Measurements from ENCODE around the gene MS4A1. TPM values are rescaled to one million over a fixed set of nuclear protein-coding genes. Genes with fewer than 3 reads are reported as not detected.

MS4A1 gene
- total RNA-seq, 2 experiments from 2014 or later, result not detected

DNA sequence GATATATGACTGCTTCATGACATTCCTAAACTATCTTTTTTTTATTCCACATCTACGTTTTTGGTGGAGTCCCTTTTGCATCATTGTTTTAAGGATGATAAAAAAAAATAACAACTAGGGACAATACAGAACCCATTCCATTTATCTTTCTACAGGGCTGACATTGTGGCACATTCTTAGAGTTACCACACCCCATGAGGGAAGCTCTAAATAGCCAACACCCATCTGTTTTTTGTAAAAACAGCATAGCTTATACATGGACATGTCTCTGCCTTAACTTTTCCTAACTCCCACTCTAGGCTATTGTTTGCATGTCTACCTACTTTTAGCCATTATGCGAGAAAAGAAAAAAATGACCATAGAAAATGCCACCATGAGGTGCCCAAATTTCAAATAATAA, 13.2 kb downstream of the MS4A1 start:
- H3K36me3 Mint-ChIP-seq, result no peaks in the 10 kb centered on the region
- H3K9me3 Mint-ChIP-seq, result no peaks in the 10 kb centered on the region
- intact Hi-C loops (cut with micrococcal nuclease), result no loop called here
- no peak overlapping the region for H3K27ac Mint-ChIP-seq
- ChIA-PET POLR2A (no interaction called here), CTCF (no interaction called here)
- H3K27me3 Mint-ChIP-seq, result peaks cover 10% of the 10 kb centered on the region
- H3K4me1 Mint-ChIP-seq (ENCODE audit: low read depth), result no peaks in the 10 kb centered on the region
- H3K4me3 Mint-ChIP-seq, result no peak overlapping the region
- no peak for DNase-seq

DNA sequence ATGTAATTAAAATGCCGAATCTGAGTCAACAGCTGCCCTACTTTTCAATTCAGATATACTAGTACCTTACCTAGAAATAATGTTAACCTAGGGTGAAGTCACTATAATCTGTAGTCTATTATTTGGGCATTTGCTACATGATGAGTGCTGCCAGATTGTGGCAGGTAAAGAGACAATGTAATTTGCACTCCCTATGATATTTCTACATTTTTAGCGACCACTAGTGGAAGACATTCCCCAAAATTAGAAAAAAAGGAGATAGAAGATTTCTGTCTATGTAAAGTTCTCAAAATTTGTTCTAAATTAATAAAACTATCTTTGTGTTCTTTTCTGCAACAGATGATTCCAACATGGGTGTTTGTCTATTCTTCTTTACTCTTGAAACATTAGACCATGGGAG, 14.1 kb downstream of the MS4A1 start:
- Mint-ChIP-seq H3K4me1 (ENCODE audit: low read depth) (no peaks in the 10 kb centered on the region), H3K36me3 (no peaks in the 10 kb centered on the region), H3K9me3 (no peaks in the 10 kb centered on the region), H3K4me3 (no peak overlapping the region), H3K27me3 (peaks cover 10% of the 10 kb centered on the region), H3K27ac (no peak overlapping the region)
- no peak for DNase-seq
- intact Hi-C loops (cut with micrococcal nuclease), result no loop called here
- CTCF ChIA-PET, result no interaction called here
- POLR2A ChIA-PET, result no interaction called here

DNA sequence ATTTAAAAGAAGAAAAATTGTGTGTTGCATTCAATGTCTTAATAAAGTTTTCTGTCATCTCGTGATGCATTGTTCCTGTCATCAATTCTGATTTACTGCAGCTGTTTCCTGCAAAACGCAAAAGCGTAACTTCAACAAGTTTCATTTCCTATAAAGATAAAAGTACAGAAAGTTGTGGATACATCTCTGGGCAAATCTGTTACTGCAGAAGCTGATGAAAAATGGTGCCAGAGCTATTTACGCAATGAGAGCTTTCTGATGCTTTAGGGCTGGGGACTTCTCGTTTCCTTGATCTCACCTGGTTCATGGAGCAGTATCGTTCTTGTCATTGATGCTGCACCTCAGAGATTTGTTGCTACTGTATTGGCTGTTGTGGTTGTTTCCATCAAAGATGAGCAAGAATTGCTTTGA, 21.4 kb downstream of the MS4A1 start:
- H3K36me3 Mint-ChIP-seq, result peaks cover 2% of the 10 kb centered on the region
- intact Hi-C loops (cut with micrococcal nuclease), result no loop called here
- DNase-seq, result no peak

DNA sequence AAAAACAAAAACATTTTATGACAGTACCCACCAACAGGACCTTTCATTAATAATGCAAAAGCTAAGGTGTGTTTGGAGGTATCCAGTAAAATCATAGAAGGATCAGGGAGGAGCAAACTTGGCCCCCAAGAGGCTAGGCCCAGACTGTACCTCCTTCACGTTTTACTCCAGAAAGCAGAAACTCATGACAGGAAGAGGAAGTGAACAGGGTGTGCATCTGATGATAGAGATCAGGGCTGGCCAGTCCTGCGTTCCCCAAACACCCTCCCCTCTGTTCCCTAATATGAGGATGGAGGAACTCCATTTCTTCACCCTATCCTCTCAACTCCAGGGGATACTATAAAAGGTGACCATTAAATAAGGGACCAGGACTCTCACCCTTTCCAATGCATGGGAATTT, 26.7 kb downstream of the MS4A1 start:
- ChIA-PET CTCF (interaction anchor here (2.7 kb wide), 1 partner anchor 118 kb away, joined by 17 read pairs; no protein-coding TSS in a partner anchor), POLR2A (no interaction called here)
- Mint-ChIP-seq H3K4me1 (ENCODE audit: low read depth) (peaks cover 8% of the 10 kb centered on the region), H3K27me3 (peaks cover 3% of the 10 kb centered on the region), H3K36me3 (no peaks in the 10 kb centered on the region), H3K27ac (no peak overlapping the region), H3K9me3 (no peaks in the 10 kb centered on the region), H3K4me3 (no peak overlapping the region)
- intact Hi-C loops (cut with micrococcal nuclease), result no loop called here
- DNase-seq, result no peak

More for the DNA sequence above, 21.4 kb downstream of the MS4A1 start:
- peaks cover 7% of the 10 kb centered on the region for H3K27me3 Mint-ChIP-seq
- no peak overlapping the region for H3K4me3 Mint-ChIP-seq
- no peaks in the 10 kb centered on the region for H3K9me3 Mint-ChIP-seq
- no peak overlapping the region for H3K27ac Mint-ChIP-seq
- ChIA-PET CTCF (interaction anchor here (0.6 to 1.6 kb wide), 3 partner anchors 8 to 208 kb away, joined by 3 to 5 read pairs (median 4); no protein-coding TSS in a partner anchor), POLR2A (no interaction called here)
- peaks cover 2% of the 10 kb centered on the region for H3K4me1 Mint-ChIP-seq (ENCODE audit: low read depth)

DNA sequence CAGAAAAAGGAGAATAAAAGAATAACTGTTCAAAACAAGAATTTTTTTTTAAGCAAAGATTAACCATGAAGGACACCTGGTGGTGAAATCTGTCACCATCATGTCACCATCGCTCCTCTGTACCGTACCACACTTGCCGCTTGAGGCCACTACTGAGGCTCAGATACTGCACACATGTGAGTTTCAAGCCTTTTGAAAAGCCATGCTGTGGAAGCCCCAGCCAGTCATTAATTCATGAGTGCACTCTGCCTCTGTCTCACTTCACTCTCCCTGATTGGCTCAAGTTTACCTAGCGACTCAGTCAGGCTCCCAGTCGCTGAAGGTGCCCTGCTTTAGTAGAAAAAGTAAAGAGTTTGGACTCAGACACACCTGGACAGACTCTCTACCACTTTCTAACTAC, 30.3 kb downstream of the MS4A1 start:
- CTCF ChIA-PET, result interaction anchor here (1.0 kb wide), 1 partner anchor 9 kb away, joined by 3 read pairs; no protein-coding TSS in a partner anchor
- peak; percentile 44 for DNase-seq
- Mint-ChIP-seq H3K27ac (no peak overlapping the region), H3K27me3 (peaks cover 4% of the 10 kb centered on the region), H3K4me3 (no peak overlapping the region), H3K9me3 (no peaks in the 10 kb centered on the region), H3K4me1 (ENCODE audit: low read depth) (peaks cover 8% of the 10 kb centered on the region), H3K36me3 (no peaks in the 10 kb centered on the region)
- POLR2A ChIA-PET, result no interaction called here
- intact Hi-C loops (cut with micrococcal nuclease), result loop anchor here (1.0 to 5.0 kb wide), 3 partner anchors 123 to 219 kb away; no protein-coding TSS in a partner anchor

DNA sequence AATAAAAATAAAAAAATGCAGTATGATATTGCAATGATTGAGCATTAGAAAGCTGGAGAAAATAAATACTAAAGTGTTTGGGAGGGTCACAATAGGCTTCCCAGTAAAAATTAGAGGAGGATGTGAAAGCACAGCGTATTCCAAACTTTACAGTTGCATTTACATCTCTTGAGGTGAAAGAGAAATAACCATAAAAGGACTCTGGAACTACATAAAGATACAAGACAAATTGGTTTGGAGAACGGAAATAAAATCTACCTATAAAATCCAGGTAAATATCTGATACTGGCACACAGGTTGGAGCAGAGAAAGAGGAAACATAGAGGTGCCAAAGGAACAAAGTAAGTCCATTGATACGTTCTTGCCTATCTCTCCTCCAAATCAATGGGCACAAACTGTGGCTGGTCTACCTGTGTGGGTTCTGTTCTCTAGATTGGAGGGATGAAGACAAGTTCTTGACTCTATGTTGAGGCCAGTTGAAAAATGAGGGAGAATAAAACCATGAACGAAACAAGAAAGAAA, 36.9 kb downstream of the MS4A1 start, which contains the start of gene MS4A12:
Gene MS4A12, plus strand, starts transcription at position 291 of the 522 bp plus-strand sequence. CDS start 4,541 bp downstream, outside the sequence.
- Mint-ChIP-seq H3K9me3 (no peaks in the 10 kb centered on the region), H3K4me1 (ENCODE audit: low read depth) (no peaks in the 10 kb centered on the region), H3K4me3 (no peak within 1 kb of the TSS), H3K27me3 (peaks cover 8% of the 10 kb centered on the region), H3K27ac (no peak within 1 kb of the TSS), H3K36me3 (no peaks in the 10 kb centered on the region)
- POLR2A ChIA-PET, result no interaction called here
- intact Hi-C loops (cut with micrococcal nuclease), result no loop called here
- CTCF ChIA-PET, result interaction anchor here (1.0 kb wide), 1 partner anchor 129 kb away, joined by 3 read pairs; no protein-coding TSS in a partner anchor
- DNase-seq, result no peak

DNA sequence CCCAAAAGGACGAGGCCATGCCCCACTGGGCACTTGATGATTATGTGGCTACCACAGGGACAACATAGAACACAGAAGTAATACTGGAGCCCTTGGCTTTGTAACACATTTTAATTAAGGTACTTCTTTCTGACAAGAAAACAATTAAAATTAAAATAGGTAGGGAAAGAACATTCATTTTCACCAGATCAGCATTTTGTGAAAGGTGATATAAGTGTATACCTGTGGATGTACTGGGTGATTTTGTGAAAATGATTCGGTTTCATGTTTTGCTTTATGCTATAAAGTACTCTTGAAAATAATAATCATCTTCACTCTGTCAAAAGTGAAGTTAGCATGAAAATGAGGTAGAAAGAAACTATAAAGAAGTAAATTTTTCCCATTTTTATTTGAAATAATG, 37.8 kb downstream of the MS4A1 start:
- Mint-ChIP-seq H3K27ac (no peak overlapping the region), H3K9me3 (no peaks in the 10 kb centered on the region), H3K4me1 (ENCODE audit: low read depth) (no peaks in the 10 kb centered on the region), H3K27me3 (peaks cover 8% of the 10 kb centered on the region), H3K4me3 (no peak overlapping the region), H3K36me3 (no peaks in the 10 kb centered on the region)
- no peak for DNase-seq
- CTCF ChIA-PET, result interaction anchor here (1.0 kb wide), 1 partner anchor 130 kb away, joined by 3 read pairs; no protein-coding TSS in a partner anchor
- intact Hi-C loops (cut with micrococcal nuclease), result no loop called here
- POLR2A ChIA-PET, result no interaction called here

DNA sequence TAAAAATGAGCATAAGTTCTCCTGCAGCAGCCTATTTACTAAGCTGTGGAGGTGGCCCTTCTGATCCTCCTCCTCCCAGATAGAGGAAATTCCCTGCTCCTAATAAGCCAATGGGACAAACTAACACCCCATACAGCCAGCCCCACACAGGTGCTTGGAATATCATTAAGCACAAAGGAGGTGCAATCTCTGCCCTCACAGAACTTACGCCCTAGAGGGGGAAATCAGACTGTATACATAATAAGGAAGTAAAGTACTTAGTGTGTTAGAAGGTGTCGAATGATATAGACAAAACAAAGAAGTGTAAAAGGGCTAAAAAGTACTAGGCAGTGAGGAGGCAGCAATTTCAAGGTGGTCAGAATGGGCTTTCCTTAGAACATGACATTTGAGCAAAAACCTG, 42.8 kb downstream of the MS4A1 start:
- Mint-ChIP-seq H3K27me3 (peaks cover 10% of the 10 kb centered on the region), H3K27ac (no peak overlapping the region), H3K9me3 (no peaks in the 10 kb centered on the region), H3K4me3 (no peak overlapping the region), H3K4me1 (ENCODE audit: low read depth) (peaks cover 2% of the 10 kb centered on the region), H3K36me3 (no peaks in the 10 kb centered on the region)
- ChIA-PET POLR2A (no interaction called here), CTCF (no interaction called here)
- DNase-seq, result no peak
- intact Hi-C loops (cut with micrococcal nuclease), result no loop called here

DNA sequence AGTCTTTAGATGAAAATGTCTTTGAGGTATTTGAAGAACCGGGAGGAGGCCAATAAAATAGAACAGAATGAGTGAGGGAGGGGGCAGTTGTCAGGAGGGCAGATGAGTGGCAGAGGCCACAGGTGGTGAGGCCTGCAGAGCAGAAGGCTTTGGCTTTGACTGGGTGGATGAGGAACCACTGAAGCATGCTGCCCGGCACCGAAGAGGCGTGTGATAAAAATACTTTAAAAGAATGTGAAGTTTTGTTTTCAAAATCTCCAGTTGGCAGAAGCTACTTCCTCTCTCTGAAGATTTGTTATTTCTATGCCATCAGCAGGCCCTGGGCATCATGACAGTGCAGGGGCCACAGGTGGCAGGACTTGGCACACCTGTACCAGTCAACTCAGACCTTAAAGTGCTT, 43.2 kb downstream of the MS4A1 start:
- POLR2A ChIA-PET, result no interaction called here
- Mint-ChIP-seq H3K4me1 (ENCODE audit: low read depth) (peaks cover 5% of the 10 kb centered on the region), H3K4me3 (no peak overlapping the region), H3K27me3 (peaks cover 10% of the 10 kb centered on the region), H3K36me3 (no peaks in the 10 kb centered on the region), H3K27ac (no peak overlapping the region), H3K9me3 (no peaks in the 10 kb centered on the region)
- CTCF ChIA-PET, result no interaction called here
- intact Hi-C loops (cut with micrococcal nuclease), result no loop called here
- peak; percentile 27 for DNase-seq

DNA sequence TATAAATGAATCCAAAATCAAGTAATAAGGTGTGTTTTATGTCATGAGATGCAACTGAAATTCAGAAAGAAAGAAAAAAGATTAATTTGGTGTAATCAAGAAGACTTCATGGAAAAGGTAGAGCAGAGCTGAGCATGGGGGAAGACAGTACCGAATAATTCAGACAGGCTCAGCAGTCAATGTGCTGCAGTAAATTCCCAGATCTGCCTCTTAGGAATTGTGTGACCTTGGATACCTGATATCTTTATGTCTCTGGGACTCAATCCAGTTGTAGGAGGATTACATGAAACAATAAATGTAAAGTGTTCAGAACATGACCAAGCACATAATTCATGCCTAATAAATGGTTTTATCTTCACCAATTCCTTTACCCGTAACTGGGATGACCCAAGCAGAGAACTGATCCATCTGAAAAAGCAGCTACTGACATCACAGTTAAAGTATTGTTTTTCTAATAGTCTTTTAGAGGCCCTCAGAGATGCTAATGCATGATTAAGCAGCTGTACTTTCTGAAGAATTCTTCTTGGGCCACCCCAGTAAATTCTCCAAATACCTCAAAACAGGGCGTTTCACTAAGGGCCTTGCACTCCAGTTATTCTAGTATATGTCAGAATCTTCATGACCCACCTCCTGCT, 44.7 kb downstream of the MS4A1 start:
- H3K36me3 Mint-ChIP-seq, result no peaks in the 10 kb centered on the region
- peaks cover 7% of the 10 kb centered on the region for H3K27me3 Mint-ChIP-seq
- peaks cover 18% of the 10 kb centered on the region for H3K4me1 Mint-ChIP-seq (ENCODE audit: low read depth)
- no peak overlapping the region for H3K4me3 Mint-ChIP-seq
- H3K27ac Mint-ChIP-seq, result no peak overlapping the region
- H3K9me3 Mint-ChIP-seq, result no peaks in the 10 kb centered on the region
- DNase-seq, result no peak
- CTCF ChIA-PET, result interaction anchor here (0.6 kb wide), 1 partner anchor 137 kb away, joined by 3 read pairs; no protein-coding TSS in a partner anchor
- intact Hi-C loops (cut with micrococcal nuclease), result no loop called here
- POLR2A ChIA-PET, result no interaction called here

DNA sequence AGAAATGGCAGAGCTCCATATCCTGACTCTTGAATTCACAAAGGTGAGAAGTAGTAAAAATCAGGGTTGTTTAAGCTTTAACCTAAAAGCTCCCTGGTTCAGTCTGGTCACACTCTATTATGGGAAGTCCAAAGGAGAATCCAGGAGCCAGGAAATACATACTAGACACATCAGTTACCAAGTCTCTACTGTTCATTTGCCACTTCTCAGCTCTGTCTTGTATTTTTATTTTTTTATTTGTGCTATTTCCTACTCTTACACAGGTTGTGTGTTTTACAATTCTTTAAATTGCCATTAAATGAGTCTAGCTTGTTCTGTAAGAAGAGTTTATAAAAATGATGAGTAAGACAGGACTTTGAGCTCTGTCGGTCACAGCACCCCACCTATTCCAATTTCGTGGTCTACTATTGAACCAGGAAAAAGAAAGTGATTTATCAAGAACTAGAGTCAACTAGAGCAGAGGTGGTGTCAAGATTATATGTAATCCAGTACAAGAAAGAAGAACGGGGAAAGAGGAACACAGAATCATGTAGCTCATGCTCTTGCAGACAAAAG, 46.7 kb downstream of the MS4A1 start:
- Mint-ChIP-seq H3K27ac (no peak overlapping the region), H3K4me3 (no peak overlapping the region), H3K4me1 (ENCODE audit: low read depth) (peaks cover 18% of the 10 kb centered on the region), H3K9me3 (no peaks in the 10 kb centered on the region), H3K36me3 (no peaks in the 10 kb centered on the region), H3K27me3 (peaks cover 13% of the 10 kb centered on the region)
- intact Hi-C loops (cut with micrococcal nuclease), result no loop called here
- ChIA-PET POLR2A (no interaction called here), CTCF (interaction anchor here (2.3 kb wide), 1 partner anchor 139 kb away, joined by 8 read pairs; no protein-coding TSS in a partner anchor)
- DNase-seq, result no peak

DNA sequence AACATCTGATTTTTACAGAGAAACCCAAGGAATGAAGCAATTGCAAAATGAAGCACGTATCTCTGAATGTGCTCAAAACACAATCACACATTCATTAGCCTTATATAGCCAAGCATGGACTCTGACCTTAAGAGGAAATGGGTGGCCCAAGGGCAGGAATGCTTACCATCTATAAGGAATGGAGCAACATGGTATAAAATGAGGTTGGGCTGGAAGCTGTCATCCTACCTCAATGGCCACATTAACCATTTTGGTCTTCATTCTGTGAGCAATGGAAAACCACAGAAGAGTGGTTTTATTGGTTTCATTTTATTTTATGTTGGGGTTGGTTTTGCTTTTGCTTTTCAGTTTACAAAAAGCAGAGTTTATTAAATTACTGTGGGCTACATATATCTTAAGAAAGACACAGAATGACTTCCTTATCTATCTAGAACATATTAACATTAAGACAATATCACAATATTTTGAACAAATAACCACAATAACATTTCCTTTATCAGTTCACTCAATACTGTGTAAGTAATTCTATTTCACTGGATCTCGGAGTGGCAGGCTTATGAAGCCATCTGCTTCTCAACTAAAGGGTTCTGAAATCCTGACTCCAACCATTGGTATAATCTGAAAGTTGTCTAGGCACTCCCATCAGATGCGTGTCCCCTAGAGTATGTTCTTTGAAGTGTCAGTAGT, 48.7 kb downstream of the MS4A1 start:
- H3K4me1 Mint-ChIP-seq (ENCODE audit: low read depth), result peaks cover 15% of the 10 kb centered on the region
- H3K36me3 Mint-ChIP-seq, result no peaks in the 10 kb centered on the region
- H3K4me3 Mint-ChIP-seq, result no peak overlapping the region
- H3K9me3 Mint-ChIP-seq, result peaks cover 4% of the 10 kb centered on the region
- ChIA-PET POLR2A (no interaction called here), CTCF (no interaction called here)
- intact Hi-C loops (cut with micrococcal nuclease), result no loop called here
- H3K27me3 Mint-ChIP-seq, result peaks cover 17% of the 10 kb centered on the region
- DNase-seq, result no peak
- no peak overlapping the region for H3K27ac Mint-ChIP-seq

Data from activated CD4-positive, alpha-beta memory T cell treated with anti-CD3 and anti-CD28 coated beads for 36 hours (primary cell).